ENCODE data around the gene ECSIT.

- TF ChIP-seq EZH2 (IDR thresholded peaks at IDR 0.05; ENCODE audit: insufficient read depth, poor library complexity, severe bottlenecking) (no peak), EZH2phosphoT487 (IDR thresholded peaks at IDR 0.05; ENCODE audit: insufficient read depth, low read depth) (no peak)
These were observed 27.9 kb upstream of the ECSIT start for GRCh38 chr19:11556634-11557420.
